Stimulated activated CD8-positive, alpha-beta memory T cell treated with anti-CD3 and anti-CD28 coated beads, Interleukin-4, amount 100 ng/mL, for 1 hour (primary cell): ENCODE results near the gene UQCR11.

Experiments
- DNase-seq, 2 donors: peaks; one replicate each; pipeline ENCODE4 v3.0.0-alpha.2; 2020; ENCODE audit warnings: low read depth in 2 of 2, low spot score in 1 of 2

The UQCR11 gene

GRCh38 chr19:1616875-1617274 lies 11.6 kb upstream of the UQCR11 start:
- no peak for DNase-seq

- DNase-seq, result no peak
Observed at GRCh38 chr19:1616396-1616795, 11.1 kb upstream of the UQCR11 start.

DNA sequence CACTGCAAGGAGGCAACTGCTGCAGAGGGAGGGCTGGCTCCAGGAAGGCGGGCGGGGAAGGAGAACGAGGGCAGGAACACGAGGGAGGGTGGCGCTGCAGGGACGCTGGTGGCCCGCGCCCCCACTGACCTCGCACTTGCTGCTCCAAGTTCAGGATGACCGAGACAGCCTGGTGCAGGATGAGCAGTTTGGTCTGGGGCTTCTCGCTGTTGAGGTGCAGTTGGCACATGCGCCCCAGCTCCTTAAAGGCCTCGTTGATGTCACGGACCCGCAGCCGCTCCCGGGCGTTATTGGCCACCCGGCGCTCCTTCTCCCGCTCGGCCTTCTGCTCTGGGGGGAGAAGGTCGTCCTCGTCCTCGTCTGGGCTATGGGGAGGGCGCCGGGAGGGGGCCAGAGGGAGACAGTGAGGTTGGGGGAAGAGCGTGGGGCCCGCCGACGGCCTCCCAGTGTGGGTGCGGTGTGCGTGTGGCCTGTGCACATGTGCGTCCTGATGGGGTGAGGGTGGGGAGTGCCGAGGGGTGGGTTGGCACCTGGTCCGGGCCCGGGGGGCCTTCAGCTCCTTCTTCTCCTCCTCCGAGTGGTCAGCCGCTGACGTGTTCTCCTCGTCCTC lies 10.0 kb upstream of the UQCR11 start:
- no peak for DNase-seq

DNA sequence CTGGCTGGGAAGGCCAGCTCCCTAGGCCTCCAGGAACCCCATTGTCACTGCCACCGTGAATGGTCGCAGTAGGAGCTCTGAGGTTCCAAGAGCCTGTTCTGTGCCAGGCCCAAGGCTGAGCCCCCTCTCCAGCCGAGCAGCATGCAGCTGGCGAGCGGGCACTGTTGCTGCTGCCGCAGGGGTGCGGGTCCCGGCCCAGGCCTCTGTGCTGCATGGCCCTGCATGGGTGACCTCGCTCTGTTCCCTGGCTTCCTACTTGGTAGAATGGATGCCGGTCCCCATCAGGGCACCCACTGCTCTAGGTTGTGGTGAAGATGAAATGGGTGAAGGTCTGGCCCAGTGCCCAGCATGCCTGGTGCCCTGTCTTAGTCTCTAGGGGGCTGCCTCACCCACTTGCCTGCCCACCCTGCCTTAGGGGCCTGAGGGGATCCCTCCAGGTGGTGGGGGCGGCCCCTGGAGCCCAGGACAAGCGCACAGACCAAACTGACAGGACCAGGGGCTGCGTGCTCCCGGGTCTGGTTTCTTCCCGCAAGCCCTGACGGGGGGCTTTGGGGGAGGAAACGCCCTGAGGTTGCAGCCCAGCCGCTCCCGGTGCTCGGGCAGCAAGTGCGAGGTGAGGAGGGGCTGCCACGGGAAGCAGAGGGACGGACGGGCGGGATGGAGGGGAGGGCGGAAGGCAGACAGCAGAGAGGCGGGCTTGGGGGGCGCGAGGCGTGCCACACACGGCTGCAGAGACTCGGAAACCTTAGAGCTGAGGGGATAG lies 8.7 kb upstream of the UQCR11 start:
- no peak for DNase-seq

GRCh38 chr19:1613146-1613545 lies 7.9 kb upstream of the UQCR11 start:
- DNase-seq, result no peak

GRCh38 chr19:1612114-1613086 lies 7.1 kb upstream of the UQCR11 start:
- no peak for DNase-seq

DNA sequence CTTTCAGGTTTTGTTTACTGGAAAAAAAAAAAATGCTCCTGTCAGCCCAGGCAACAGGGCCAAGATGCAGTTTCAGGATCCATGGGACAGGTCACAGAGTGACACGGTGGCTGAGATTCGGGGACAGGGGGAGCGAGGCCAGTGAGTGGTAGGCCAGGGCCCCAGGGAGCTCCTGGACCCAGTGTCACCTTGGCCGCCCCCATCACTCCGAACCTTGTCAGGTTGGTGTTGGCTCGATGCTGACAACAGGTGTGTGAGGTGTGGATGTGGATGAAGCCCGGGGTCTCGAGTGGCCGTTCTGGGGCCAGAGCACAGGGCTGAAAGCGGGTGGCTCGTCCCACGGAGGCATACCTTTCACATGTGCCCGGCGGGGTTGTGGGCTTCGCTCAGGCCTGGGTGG lies 6.1 kb upstream of the UQCR11 start:
- DNase-seq, result no peak

GRCh38 chr19:1610579-1610978 lies 5.3 kb upstream of the UQCR11 start:
- no peak for DNase-seq

DNA sequence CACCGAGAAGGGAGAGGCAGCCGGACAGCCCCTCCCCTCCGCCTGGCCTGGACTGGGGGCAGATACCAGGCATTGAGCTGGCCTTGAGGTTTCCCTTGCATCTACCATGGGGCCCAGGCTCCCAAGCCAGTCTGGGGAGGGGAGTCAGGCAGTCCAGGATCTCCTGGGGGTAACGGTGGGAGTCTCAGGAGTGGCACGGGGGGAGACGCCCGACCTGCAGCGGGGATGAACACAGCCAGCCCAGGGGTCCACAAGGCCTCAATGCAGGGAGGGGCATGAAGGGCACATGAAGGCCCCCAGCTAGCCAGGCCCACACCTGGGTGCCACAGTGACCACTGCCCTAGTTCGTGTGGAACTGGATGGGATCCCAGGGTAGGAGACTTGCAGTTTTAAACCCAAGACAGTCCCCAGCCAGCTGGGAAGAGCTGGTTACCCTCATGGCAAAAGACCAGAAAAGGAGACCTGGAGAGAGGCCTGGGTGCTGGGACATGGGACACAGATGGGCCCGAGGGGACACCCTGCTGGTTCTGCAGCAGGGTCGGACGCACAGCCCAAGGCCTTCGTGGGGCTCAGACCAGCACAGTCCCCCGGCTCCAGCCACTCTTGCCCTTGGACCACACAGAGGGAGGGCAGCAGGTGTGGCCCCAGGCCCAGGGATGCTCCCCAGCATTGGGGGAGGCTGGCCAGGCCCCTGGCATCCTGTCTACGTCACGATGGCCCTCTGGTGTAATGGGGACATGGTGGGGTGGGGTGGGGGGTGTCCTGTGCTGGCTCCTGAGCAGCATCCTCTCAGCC lies 4.6 kb upstream of the UQCR11 start:
- DNase-seq, result no peak

DNA sequence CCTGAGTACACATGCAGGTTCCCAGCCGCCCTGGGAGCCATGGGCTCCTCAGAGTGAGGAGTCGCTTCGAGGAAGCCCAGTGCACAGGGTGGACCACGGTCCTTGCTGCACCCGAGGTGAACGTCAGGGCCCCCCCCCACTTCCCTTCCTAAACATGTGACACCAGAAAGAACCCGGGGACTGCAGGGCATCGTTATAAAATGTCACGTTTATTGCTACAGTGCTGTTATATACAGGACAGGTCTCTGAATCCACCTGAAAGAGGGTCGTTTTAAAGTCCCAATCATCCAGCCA lies 3.8 kb upstream of the UQCR11 start:
- DNase-seq, result no peak

- DNase-seq, result no peak
Observed at GRCh38 chr19:1608359-1609102, 3.3 kb upstream of the UQCR11 start.

GRCh38 chr19:1606138-1606651 lies 933 bp upstream of the UQCR11 start:
- DNase-seq, result no peak

GRCh38 chr19:1602091-1602707 lies 3.1 kb downstream of the UQCR11 start:
- no peak for DNase-seq

- DNase-seq, result no peak
Observed at GRCh38 chr19:1601613-1602064, 3.6 kb downstream of the UQCR11 start.

- no peak for DNase-seq
Observed at GRCh38 chr19:1599460-1599846, 5.8 kb downstream of the UQCR11 start.

- no peak for DNase-seq
Observed at GRCh38 chr19:1598777-1599459, 6.3 kb downstream of the UQCR11 start.

DNA sequence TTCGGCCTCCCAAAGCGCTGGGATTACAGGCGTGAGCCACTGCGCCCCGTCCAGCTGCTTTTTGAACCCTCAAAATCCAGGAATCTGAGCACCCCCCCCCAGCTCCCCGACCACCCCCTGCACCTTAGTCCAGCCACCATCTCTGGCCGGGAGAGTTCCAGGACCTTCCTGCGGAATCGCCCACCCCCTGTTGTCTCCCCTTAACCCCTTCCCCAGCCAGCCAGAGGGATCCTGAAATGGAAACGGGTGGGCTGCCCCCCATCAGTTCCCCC lies 11.8 kb downstream of the UQCR11 start:
- DNase-seq, result no peak

GRCh38 chr19:1592755-1593500 lies 12.3 kb downstream of the UQCR11 start, which contains the start of gene MBD3:
Gene MBD3, minus strand, starts transcription at chr19:1592865. Its CDS starts 234 bp downstream, at chr19:1592631.
- DNase-seq, result peak; percentile 69 to 77
